Prostate gland (tissue), 2 donors: ENCODE measurements around the gene CCDC169.

Experiments
- POLR2A ChIP-seq: fragments of 450-650 bp; IDR thresholded peaks from one replicate; pipeline ENCODE4 v1.6.1; 2016; ENCODE audit warnings: antibody characterized with exemption, mild to moderate bottlenecking
- TF ChIP-seq, protein P1 (sequence below), 4 experiments: fragments of 200-600 bp in 2 of 4; fragments of 450-650 bp in 2 of 4; sonication (generic) in 2 of 4; IDR thresholded peaks; 1 replicate in 3 of 4; 2 replicates in 1 of 4; pipeline ENCODE4 v1.5.1; 2016 to 2019; ENCODE audit warnings: antibody characterized with exemption in 4 of 4, mild to moderate bottlenecking in 2 of 4, moderate library complexity in 2 of 4

DNA sequence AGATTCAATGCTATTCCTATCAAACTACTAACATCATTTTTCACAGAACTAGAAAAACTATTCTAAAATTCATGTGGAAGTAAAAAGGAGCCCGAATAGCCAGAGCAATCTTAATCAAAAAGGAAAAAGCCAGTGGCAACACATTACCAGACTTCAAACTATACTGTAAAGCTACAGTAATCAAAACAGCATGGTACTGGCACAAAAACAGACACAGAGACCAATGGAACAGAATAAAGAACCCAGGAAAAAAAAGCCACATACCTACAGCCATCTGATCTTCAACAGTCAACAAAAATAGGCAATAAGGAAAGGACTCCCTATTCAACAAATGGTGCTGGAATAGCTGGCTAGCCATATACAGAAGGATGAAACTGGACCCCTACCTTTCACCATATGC lies 72.9 kb downstream of the CCDC169 start:
- TF ChIP-seq, protein P1, sequence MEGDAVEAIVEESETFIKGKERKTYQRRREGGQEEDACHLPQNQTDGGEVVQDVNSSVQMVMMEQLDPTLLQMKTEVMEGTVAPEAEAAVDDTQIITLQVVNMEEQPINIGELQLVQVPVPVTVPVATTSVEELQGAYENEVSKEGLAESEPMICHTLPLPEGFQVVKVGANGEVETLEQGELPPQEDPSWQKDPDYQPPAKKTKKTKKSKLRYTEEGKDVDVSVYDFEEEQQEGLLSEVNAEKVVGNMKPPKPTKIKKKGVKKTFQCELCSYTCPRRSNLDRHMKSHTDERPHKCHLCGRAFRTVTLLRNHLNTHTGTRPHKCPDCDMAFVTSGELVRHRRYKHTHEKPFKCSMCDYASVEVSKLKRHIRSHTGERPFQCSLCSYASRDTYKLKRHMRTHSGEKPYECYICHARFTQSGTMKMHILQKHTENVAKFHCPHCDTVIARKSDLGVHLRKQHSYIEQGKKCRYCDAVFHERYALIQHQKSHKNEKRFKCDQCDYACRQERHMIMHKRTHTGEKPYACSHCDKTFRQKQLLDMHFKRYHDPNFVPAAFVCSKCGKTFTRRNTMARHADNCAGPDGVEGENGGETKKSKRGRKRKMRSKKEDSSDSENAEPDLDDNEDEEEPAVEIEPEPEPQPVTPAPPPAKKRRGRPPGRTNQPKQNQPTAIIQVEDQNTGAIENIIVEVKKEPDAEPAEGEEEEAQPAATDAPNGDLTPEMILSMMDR (IDR thresholded peaks at IDR 0.05) = no peak
- no peak for TF ChIP-seq POLR2A
